K562 (cell line): ENCODE data around the gene ATG13. TPM values are rescaled to one million over a fixed set of nuclear protein-coding genes. Genes with fewer than 3 reads are reported as not detected.
A peak's percentile ranks its signal among the peaks of the same experiment; 100 is the strongest.

Experiments
- ATAC-seq: fragments of 200-7000 bp; cut with Tn5 transposase; 3 replicates; pipeline ENCODE4 v1.9.1; 2020; ENCODE audit warnings: moderate library complexity
- BruUV-seq: library from RNA; stranded (reverse); fragments of 400-500 nt; replicated peaks from 2 replicates; lab custom pipeline; 2021; lab: Mats Ljungman, UMichigan
- CTCF ChIA-PET: fragments of 300-600 bp; formaldehyde crosslinking; extraction: SDS; loops from one replicate; lab custom pipeline; 2021; ENCODE audit warnings: low intra/inter-chr PET ratio; lab: Yijun Ruan, JAX
- POLR2A ChIA-PET: fragments of 300-600, 350-650 bp; sonication (Branson Sonifier 250); formaldehyde crosslinking; extraction: SDS; loops from one replicate; lab custom pipeline; 2021; ENCODE audit warnings: antibody characterized with exemption, inconsistent platforms; lab: Yijun Ruan, JAX
- DNase-seq, 4 experiments: peaks; one replicate each; pipeline versions ENCODE4 v3.0.0 to v3.0.0-alpha.2; 2011 to 2018; ENCODE audit warnings: low spot score in 3 of 4, mixed read lengths in 3 of 4; ENCODE audit errors: extremely low read depth in 1 of 4
- FAIRE-seq: peaks from 2 replicates; lab custom pipeline; 2011; peaks lifted over from hg19 to GRCh38; lab: Jason Lieb, UNC
- H2AFZ ChIP-seq: 2 replicates; pipeline ENCODE4 v1.6.0; 2011; ENCODE audit warnings: low read depth, low read length, control low read depth, inconsistent platforms
- H3K27ac ChIP-seq: fragments of 200-600 bp; 3 replicates; pipeline ENCODE4 v1.8.0; 2011; ENCODE audit warnings: low read depth, mild to moderate bottlenecking, control low read depth, inconsistent platforms, low read length, moderate library complexity, mixed read lengths; ENCODE audit errors: extremely low read depth
- H3K27me3 ChIP-seq, 2 experiments: fragments of 300-600 bp in 1 of 2; 2 replicates in 1 of 2; 3 replicates in 1 of 2; pipeline versions ENCODE4 v1.6.0 to v1.8.0; 2011; ENCODE audit warnings: inconsistent platforms in 2 of 2, low read length in 2 of 2, mild to moderate bottlenecking in 1 of 2, mixed read lengths in 1 of 2, moderate library complexity in 1 of 2; ENCODE audit not compliant: control insufficient read depth in 2 of 2, insufficient read depth in 2 of 2
- H3K36me3 ChIP-seq: fragments of 300-600 bp; 3 replicates; pipeline ENCODE4 v1.8.0; 2011; ENCODE audit warnings: mild to moderate bottlenecking, low read length, inconsistent platforms; ENCODE audit not compliant: control insufficient read depth, insufficient read depth
- H3K4me1 ChIP-seq, 2 experiments: fragments of 200-600 bp in 1 of 2; replicated peaks in 1 of 2; 2 replicates in 1 of 2; 3 replicates in 1 of 2; pipeline versions ENCODE4 v1.5.1 to v1.8.0; 2011; ENCODE audit warnings: inconsistent platforms in 2 of 2, low read length in 2 of 2, mild to moderate bottlenecking in 1 of 2, mixed read lengths in 1 of 2, moderate library complexity in 1 of 2; ENCODE audit not compliant: control insufficient read depth in 2 of 2, insufficient read depth in 2 of 2
- H3K4me2 ChIP-seq: 2 replicates; pipeline ENCODE4 v1.6.1; 2011; ENCODE audit warnings: low read length, control low read depth, inconsistent platforms, mixed read lengths; ENCODE audit not compliant: insufficient read depth
- H3K4me3 ChIP-seq: fragments of 200-600 bp; sonication (generic), shearing (Covaris generic); 2 replicates; pipeline ENCODE4 v1.5.1; 2016; ENCODE audit warnings: control low read depth, inconsistent platforms
- H3K79me2 ChIP-seq: fragments of 200-600 bp; 3 replicates; pipeline ENCODE4 v1.8.0; 2011; ENCODE audit warnings: low read length, inconsistent platforms; ENCODE audit not compliant: control insufficient read depth, insufficient read depth
- H3K9ac ChIP-seq, 2 experiments: 2 replicates each; pipeline versions ENCODE4 v1.6.0 to v1.6.1; 2011; ENCODE audit warnings: low read depth in 2 of 2, low read length in 2 of 2, control low read depth in 1 of 2, inconsistent platforms in 1 of 2, mild to moderate bottlenecking in 1 of 2, mixed read lengths in 1 of 2; ENCODE audit not compliant: insufficient read depth in 1 of 2
- H3K9me1 ChIP-seq: one replicate; pipeline ENCODE4 v1.6.0; 2011; ENCODE audit warnings: inconsistent platforms, mild to moderate bottlenecking, low read length, moderate library complexity; ENCODE audit not compliant: control insufficient read depth, insufficient read depth
- H3K9me3 ChIP-seq: replicated peaks from 2 replicates; pipeline ENCODE4 v1.5.1; 2011; ENCODE audit warnings: low read depth, low read length, inconsistent platforms; ENCODE audit not compliant: control insufficient read depth, insufficient read depth
- H4K20me1 ChIP-seq: replicated peaks from 2 replicates; pipeline ENCODE4 v1.6.1; 2011; ENCODE audit warnings: low read length, inconsistent platforms, mixed read lengths; ENCODE audit not compliant: control insufficient read depth, insufficient read depth
- ADNP ChIP-seq: fragments of 200-800 bp; sonication (Bioruptor generic); IDR thresholded peaks from 2 replicates; pipeline ENCODE4 v1.6.1; 2016; ENCODE audit warnings: missing genetic modification characterization, missing compliant biosample characterization
- ATF6 ChIP-seq: sonication (generic); formaldehyde crosslinking; IDR thresholded peaks from 2 replicates; pipeline ENCODE4 v1.4.0; 2020; ENCODE audit warnings: mild to moderate bottlenecking, missing genetic modification reagents
- EGR1 ChIP-seq: fragments of 450-650 bp; conservative IDR thresholded peaks from 2 replicates; pipeline ENCODE4 v1.6.1; 2017; ENCODE audit warnings: mild to moderate bottlenecking
- KDM5B ChIP-seq: fragments of 200-600 bp; sonication (generic); IDR thresholded peaks from 2 replicates; pipeline ENCODE4 v1.6.1; 2012; ENCODE audit warnings: low read depth, mild to moderate bottlenecking, moderate library complexity, low read length, control low read depth, inconsistent platforms; ENCODE audit not compliant: insufficient replicate concordance
- NR1H2 ChIP-seq: sonication (generic); formaldehyde crosslinking; IDR thresholded peaks from 2 replicates; pipeline ENCODE4 v1.4.0; 2020; ENCODE audit warnings: mild to moderate bottlenecking, missing genetic modification reagents
- POLR2AphosphoS2 ChIP-seq: IDR thresholded peaks from 2 replicates; pipeline ENCODE4 v1.6.1; 2012; ENCODE audit warnings: low read length, improper control_type of control experiment
- POLR3G ChIP-seq: IDR thresholded peaks from 2 replicates; pipeline ENCODE4 v1.6.1; 2011; ENCODE audit not compliant: insufficient read length, insufficient replicate concordance; ENCODE audit errors: extremely low read depth
- ZNF232 ChIP-seq: sonication (generic); formaldehyde crosslinking; IDR thresholded peaks from 2 replicates; pipeline ENCODE4 v1.8.0; 2022; ENCODE audit warnings: mild to moderate bottlenecking, missing genetic modification reagents
- ZNF41 ChIP-seq: fragments of 250-450 bp; sonication (Bioruptor Pico); conservative IDR thresholded peaks from 2 replicates; pipeline ENCODE4 v1.4.0; 2020; ENCODE audit warnings: mild to moderate bottlenecking
- ZNF639 ChIP-seq, 2 experiments: fragments of 200-800 bp in 1 of 2; sonication (Bioruptor generic) in 1 of 2; sonication (generic) in 1 of 2; formaldehyde crosslinking in 1 of 2; IDR thresholded peaks in 1 of 2; conservative IDR thresholded peaks in 1 of 2; 2 replicates each; pipeline versions ENCODE4 v1.5.0 to v1.6.1; 2016 to 2020; ENCODE audit warnings: missing compliant biosample characterization in 1 of 2, missing genetic modification characterization in 1 of 2, missing genetic modification reagents in 1 of 2
- WGBS: fragments of 100-300 bp; shearing (Covaris generic); methylation state at CpG from one replicate; pipeline ENCODE4 v1.1.6; 2016; ENCODE audit warnings: low coverage, mixed read lengths; ENCODE audit not compliant: insufficient coverage; ENCODE audit errors: missing lambda C conversion rate; 5-methylcytosine and 5-hydroxymethylcytosine counted together
- in situ Hi-C: fragments of 300-500 bp; cut with MboI; formaldehyde crosslinking; loops from 4 replicates; pipeline ENCODE4 v1.15.0; 2018; ENCODE audit warnings: inconsistent platforms, mixed read lengths
- intact Hi-C: fragments of 100-400 bp; cut with micrococcal nuclease; formaldehyde crosslinking; loops from 2 replicates; pipeline ENCODE4 v1.14.2; 2022
- polyA plus RNA-seq, 8 experiments: library from polyadenylated mRNA; depleted of rRNA in 4 of 8; stranded (reverse) in 5 of 8; unstranded in 3 of 8; fragments of >200 nt; fragmentation: Nextera tagmentation in 2 of 8; fragmentation: Illumina TruSeq in 1 of 8; extraction: Ambion mirVana in 2 of 8; extraction: Trizol in 1 of 8; gene quantifications; 2 replicates each; pipeline versions ENCODE4 v1.2.1 to v1.2.3, GENCODE V29; 2011 to 2014; ENCODE audit warnings: inconsistent platforms in 1 of 8, missing spikeins in 1 of 8
- total RNA-seq, 7 experiments: library from RNA; depleted of rRNA in 6 of 7; stranded (reverse); fragments of >200 nt in 6 of 7; fragmentation: Illumina TruSeq in 2 of 7; extraction: Trizol in 2 of 7; gene quantifications; 2 replicates each; pipeline versions ENCODE4 v1.2.1 to v1.2.3, GENCODE V29; 2011 to 2021; ENCODE audit warnings: low replicate concordance in 1 of 7

ATG13 gene
- total and polyA plus RNA-seq, 9 of the 15 experiments (the other 6 are each of a cell fraction or from before 2014, with no cell fraction given) = 13.1 to 61.5 (median 36.5) TPM

GRCh38 chr11:46698597-46698996, 81.2 kb downstream of the ATG13 start:
- H3K27ac ChIP-seq = no peak overlapping the region
- no peaks in the 10 kb centered on the region for H3K9me1 ChIP-seq
- peaks cover 24 to 37% of the 10 kb centered on the region in 2 experiments for H3K4me1 ChIP-seq
- POLR2A ChIA-PET = interaction anchor here (0.6 to 0.8 kb wide), 2 partner anchors 12 to 141 kb away, joined by 3 to 4 read pairs; no protein-coding TSS in a partner anchor
- in situ Hi-C loops = no loop called here
- TF ChIP-seq EGR1 (peak; percentile 82), POLR2AphosphoS2 (no peak)
- CTCF ChIA-PET = no interaction called here
- H3K9me3 ChIP-seq = no peaks in the 10 kb centered on the region
- H3K36me3 ChIP-seq = peaks cover 45% of the 10 kb centered on the region
- H3K4me2 ChIP-seq = no peak overlapping the region
- no peak for FAIRE-seq
- H3K79me2 ChIP-seq = peaks cover 47% of the 10 kb centered on the region
- no peaks in the 10 kb centered on the region for H3K27me3 ChIP-seq
- BruUV-seq = no TSS peak
- 0% methylated on average over 1 of the region's 1 CpG for WGBS
- no peak overlapping the region for H2AFZ ChIP-seq
- peak in 3 of 4 experiments; percentile 38 to 43 (median 41) for DNase-seq
- no peaks in the 10 kb centered on the region for H4K20me1 ChIP-seq
- no peak overlapping the region for H3K4me3 ChIP-seq
- no peak for ATAC-seq
- no peak overlapping the region for H3K9ac ChIP-seq
- intact Hi-C loops = no loop called here

GRCh38 chr11:46700241-46701077, 83.1 kb downstream of the ATG13 start, which contains the start of the genes ARHGAP1 and ZNF408:
TSS of gene ARHGAP1 (minus strand) at chr11:46700619. CDS start at chr11:46696107, 4,512 bp downstream.
TSS of gene ZNF408 (plus strand) at chr11:46701031. CDS start at chr11:46701048, 17 bp downstream.
- peak; percentile 97 for ATAC-seq
- Histone ChIP-seq H3K79me2 (peaks cover 47% of the 10 kb centered on the region), H3K9me3 (no peaks in the 10 kb centered on the region), H2AFZ (peak within 1 kb of the TSS; percentile 100), H4K20me1 (no peaks in the 10 kb centered on the region), H3K4me3 (peak within 1 kb of the TSS; percentile 93), H3K27ac (peak within 1 kb of the TSS; percentile 99), H3K4me1 (peaks cover 17 to 30% of the 10 kb centered on the region in 2 experiments), H3K9me1 (no peaks in the 10 kb centered on the region), H3K4me2 (peak within 1 kb of the TSS; percentile 96), H3K9ac (peak within 1 kb of the TSS; percentile 96 to 98), H3K36me3 (peaks cover 46% of the 10 kb centered on the region), H3K27me3 (no peaks in the 10 kb centered on the region)
- intact Hi-C loops (no loop called here), in situ Hi-C loops (no loop called here)
- BruUV-seq = no TSS peak
- POLR2A ChIA-PET = interaction anchor here (0.6 to 1.5 kb wide), 8 partner anchors 8 to 152 kb away, joined by 3 to 7 read pairs (median 4); partner anchors contain the start of gene F2
- CTCF ChIA-PET = no interaction called here
- peak; percentile 89 to 99 (median 94) for DNase-seq
- FAIRE-seq = peak; percentile 99
- under 1% methylated on average over 44 of the region's 44 CpGs for WGBS
- TF ChIP-seq KDM5B (peak; percentile 93), POLR3G (no peak), ADNP (tag) (no peak), ATF6 (CRISPR knock-in tag) (0 out of 2 replicates have a peak, but pooled peaks have one; percentile 53), NR1H2 (CRISPR knock-in tag) (no peak), ZNF41 (CRISPR knock-in tag) (no peak), ZNF639 (CRISPR knock-in tag; conservative IDR thresholded peaks at IDR 0.05 in 1 of 2, IDR thresholded peaks at IDR 0.05 in 1 of 2) (peak in 1 of 2 experiments; percentile 79; a peak in 1 of 4 replicates), ZNF232 (CRISPR knock-in tag) (peak; percentile 64; the same call in 1 of the 2 replicates)
